OCI-LY3 (cell line): ENCODE results near the gene GGPS1.

Source experiments
- CTCF ChIP-seq: fragments of 200-600, 300-600 bp; sonication (generic); IDR thresholded peaks from 2 replicates; pipeline ENCODE4 v1.5.1; 2014; ENCODE audit warnings: antibody characterized with exemption, low read length, low read depth
- EZH2phosphoT487 ChIP-seq: fragments of 200-600 bp; shearing (Covaris generic); IDR thresholded peaks from 2 replicates; pipeline ENCODE4 v1.6.1; 2018; ENCODE audit warnings: antibody characterized with exemption, mixed run types, low read depth

- TF ChIP-seq CTCF (no peak), EZH2phosphoT487 (no peak)
These were observed 26.2 kb upstream of the GGPS1 start for GRCh38 chr1:235302143-235302542.
